Measurements from ENCODE around the gene ADGRL3.

- TF ChIP-seq CTCF (IDR thresholded peaks at IDR 0.05) (no peak), POLR2AphosphoS5 (IDR thresholded peaks at IDR 0.05) (no peak)
These were observed 109.5 kb downstream of the ADGRL3 start for GRCh38 chr4:61309616-61310015.

Data from transverse colon (tissue), 4 donors.